Astrocyte of the spinal cord (primary cell): ENCODE data around the gene KIF3A.

Experiments
- DNase-seq: peaks from one replicate; pipeline ENCODE4 v3.0.0; 2011; ENCODE audit warnings: low read depth, low spot score
- H3K4me3 ChIP-seq: 2 replicates; pipeline ENCODE4 v1.5.1; 2011; ENCODE audit warnings: low read depth, mild to moderate bottlenecking, low read length, moderate library complexity
- in situ Hi-C: cut with HindIII; loops from 2 replicates; pipeline ENCODE4 v1.10.0; 2017; ENCODE audit warnings: low sequenced_read_pairs
- TF ChIP-seq, protein P1 (sequence below): IDR thresholded peaks from 2 replicates; pipeline ENCODE4 v1.5.1; 2012; ENCODE audit warnings: low read depth, mild to moderate bottlenecking, low read length, inconsistent platforms

Gene KIF3A

DNA sequence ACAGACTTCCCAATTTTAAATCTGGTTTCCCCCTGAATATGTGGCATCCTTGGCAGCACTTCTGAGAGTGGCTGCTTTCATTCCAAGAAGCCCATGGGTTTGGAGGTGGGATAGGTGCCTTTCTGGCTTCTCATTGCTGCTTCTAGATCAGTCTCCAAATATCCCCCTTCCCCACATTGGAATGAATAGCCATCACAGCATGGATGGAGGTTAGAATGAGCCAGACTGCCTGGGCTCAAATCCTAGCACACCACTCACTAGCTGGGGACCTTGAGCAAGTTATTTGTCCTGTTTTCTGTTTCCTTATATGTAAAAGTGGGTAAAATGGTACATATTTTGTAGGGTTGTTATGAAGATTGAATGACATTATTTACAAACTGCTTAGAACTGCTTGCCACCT lies 93.2 kb downstream of the KIF3A start:
- DNase-seq, result no peak
- TF ChIP-seq, protein P1, sequence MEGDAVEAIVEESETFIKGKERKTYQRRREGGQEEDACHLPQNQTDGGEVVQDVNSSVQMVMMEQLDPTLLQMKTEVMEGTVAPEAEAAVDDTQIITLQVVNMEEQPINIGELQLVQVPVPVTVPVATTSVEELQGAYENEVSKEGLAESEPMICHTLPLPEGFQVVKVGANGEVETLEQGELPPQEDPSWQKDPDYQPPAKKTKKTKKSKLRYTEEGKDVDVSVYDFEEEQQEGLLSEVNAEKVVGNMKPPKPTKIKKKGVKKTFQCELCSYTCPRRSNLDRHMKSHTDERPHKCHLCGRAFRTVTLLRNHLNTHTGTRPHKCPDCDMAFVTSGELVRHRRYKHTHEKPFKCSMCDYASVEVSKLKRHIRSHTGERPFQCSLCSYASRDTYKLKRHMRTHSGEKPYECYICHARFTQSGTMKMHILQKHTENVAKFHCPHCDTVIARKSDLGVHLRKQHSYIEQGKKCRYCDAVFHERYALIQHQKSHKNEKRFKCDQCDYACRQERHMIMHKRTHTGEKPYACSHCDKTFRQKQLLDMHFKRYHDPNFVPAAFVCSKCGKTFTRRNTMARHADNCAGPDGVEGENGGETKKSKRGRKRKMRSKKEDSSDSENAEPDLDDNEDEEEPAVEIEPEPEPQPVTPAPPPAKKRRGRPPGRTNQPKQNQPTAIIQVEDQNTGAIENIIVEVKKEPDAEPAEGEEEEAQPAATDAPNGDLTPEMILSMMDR, result no peak
- no peak overlapping the region for H3K4me3 ChIP-seq
- in situ Hi-C loops, result no loop called here
